Liver (tissue), 9 donors: ENCODE results near the gene MKS1. TPM values are rescaled to one million over a fixed set of nuclear protein-coding genes. Genes with fewer than 3 reads are reported as not detected.

ENCODE experiments used
- DNase-seq: peaks from one replicate; pipeline ENCODE4 v3.0.0-alpha.2; 2017; ENCODE audit warnings: low spot score
- H3K27ac ChIP-seq, 2 donors: one replicate each; pipeline ENCODE4 v1.7.0; 2013; ENCODE audit warnings: inconsistent platforms in 2 of 2, low read length in 2 of 2, control low read depth in 1 of 2, low read depth in 1 of 2, mild to moderate bottlenecking in 1 of 2
- H3K27me3 ChIP-seq, 4 donors: one replicate each; pipeline versions ENCODE4 v1.6.1 to v1.7.0; 2013; ENCODE audit warnings: low read length in 3 of 4, inconsistent platforms in 1 of 4, mild to moderate bottlenecking in 1 of 4, moderate library complexity in 1 of 4; ENCODE audit not compliant: control insufficient read depth in 4 of 4, insufficient read depth in 4 of 4
- H3K36me3 ChIP-seq, 4 donors: one replicate each; pipeline versions ENCODE4 v1.6.1 to v1.7.0; 2013; ENCODE audit warnings: low read length in 3 of 4, mild to moderate bottlenecking in 3 of 4, low read depth in 1 of 4, moderate library complexity in 1 of 4; ENCODE audit not compliant: control insufficient read depth in 4 of 4, insufficient read depth in 3 of 4
- H3K4me1 ChIP-seq, 4 donors: one replicate each; pipeline versions ENCODE4 v1.6.1 to v1.7.0; 2013; ENCODE audit warnings: low read length in 3 of 4, mild to moderate bottlenecking in 3 of 4, moderate library complexity in 1 of 4; ENCODE audit not compliant: control insufficient read depth in 4 of 4, insufficient read depth in 4 of 4
- H3K4me3 ChIP-seq, 3 donors: one replicate each; pipeline versions ENCODE4 v1.6.1 to v1.7.0; 2013; ENCODE audit warnings: low read length in 3 of 3, control low read depth in 1 of 3, low read depth in 1 of 3, mild to moderate bottlenecking in 1 of 3
- H3K9ac ChIP-seq, 2 donors: one replicate each; pipeline ENCODE4 v1.7.0; 2013; ENCODE audit warnings: low read length in 2 of 2, mild to moderate bottlenecking in 2 of 2, moderate library complexity in 2 of 2, control low read depth in 1 of 2, low read depth in 1 of 2
- H3K9me3 ChIP-seq, 4 donors: one replicate each; pipeline versions ENCODE4 v1.6.1 to v1.7.0; 2013; ENCODE audit warnings: low read length in 3 of 4; ENCODE audit not compliant: control insufficient read depth in 4 of 4
- ATF3 ChIP-seq: IDR thresholded peaks from 2 replicates; pipeline ENCODE4 v1.6.1; 2016; ENCODE audit warnings: antibody characterized with exemption
- EGR1 ChIP-seq, 2 donors: IDR thresholded peaks; 2 replicates each; pipeline ENCODE4 v1.6.1; 2016 to 2018; ENCODE audit warnings: antibody characterized with exemption in 2 of 2, low read depth in 2 of 2
- FOXA1 ChIP-seq: IDR thresholded peaks from 2 replicates; pipeline ENCODE4 v1.6.1; 2016; ENCODE audit warnings: antibody characterized with exemption
- FOXA2 ChIP-seq: IDR thresholded peaks from 2 replicates; pipeline ENCODE4 v1.6.1; 2016; ENCODE audit warnings: antibody characterized with exemption
- GABPA ChIP-seq, 2 donors: IDR thresholded peaks in 1 of 2; conservative IDR thresholded peaks in 1 of 2; 2 replicates each; pipeline ENCODE4 v1.6.1; 2016; ENCODE audit warnings: antibody characterized with exemption in 2 of 2, mild to moderate bottlenecking in 1 of 2, moderate library complexity in 1 of 2
- HNF4A ChIP-seq, 2 donors: conservative IDR thresholded peaks; 2 replicates each; pipeline ENCODE4 v1.6.1; 2016; ENCODE audit warnings: antibody characterized with exemption in 2 of 2, mild to moderate bottlenecking in 2 of 2
- HNF4G ChIP-seq: IDR thresholded peaks from 2 replicates; pipeline ENCODE4 v1.6.1; 2016; ENCODE audit warnings: antibody characterized with exemption
- JUND ChIP-seq, 2 donors: IDR thresholded peaks; 2 replicates each; pipeline ENCODE4 v1.6.1; 2016; ENCODE audit warnings: antibody characterized with exemption in 2 of 2
- MAX ChIP-seq: IDR thresholded peaks from 2 replicates; pipeline ENCODE4 v1.6.1; 2016; ENCODE audit warnings: antibody characterized with exemption
- NR2F2 ChIP-seq: IDR thresholded peaks from 2 replicates; pipeline ENCODE4 v1.6.1; 2016; ENCODE audit warnings: antibody characterized with exemption
- RAD21 ChIP-seq, 2 donors: IDR thresholded peaks; 2 replicates each; pipeline ENCODE4 v1.6.1; 2016; ENCODE audit warnings: antibody characterized with exemption in 2 of 2, mild to moderate bottlenecking in 2 of 2
- REST ChIP-seq: IDR thresholded peaks from 2 replicates; pipeline ENCODE4 v1.6.1; 2016; ENCODE audit warnings: antibody characterized with exemption, mild to moderate bottlenecking
- RXRA ChIP-seq, 2 donors: IDR thresholded peaks; 2 replicates each; pipeline ENCODE4 v1.6.1; 2017 to 2018; ENCODE audit warnings: antibody characterized with exemption in 2 of 2, mild to moderate bottlenecking in 1 of 2
- SP1 ChIP-seq: IDR thresholded peaks from 2 replicates; pipeline ENCODE4 v1.6.1; 2018; ENCODE audit warnings: antibody characterized with exemption, mild to moderate bottlenecking
- TAF1 ChIP-seq: conservative IDR thresholded peaks from 2 replicates; pipeline ENCODE4 v1.6.1; 2016; ENCODE audit warnings: antibody characterized with exemption, mild to moderate bottlenecking
- YY1 ChIP-seq: IDR thresholded peaks from 2 replicates; pipeline ENCODE4 v1.6.1; 2016; ENCODE audit warnings: antibody characterized with exemption, mild to moderate bottlenecking
- ZBTB33 ChIP-seq: IDR thresholded peaks from 2 replicates; pipeline ENCODE4 v1.6.1; 2016; ENCODE audit warnings: antibody characterized with exemption
- WGBS: extraction: QIAGEN DNeasy Blood & Tissue Kit; methylation state at CpG from one replicate; pipeline ENCODE4 v1.1.7; 2013; 5-methylcytosine and 5-hydroxymethylcytosine counted together
- polyA plus RNA-seq, 2 donors: library from polyadenylated mRNA; stranded (reverse) in 1 of 2; unstranded in 1 of 2; fragments of 200-250 nt in 1 of 2; fragments of >200 nt in 1 of 2; fragmentation: Nextera tagmentation in 1 of 2; extraction: Ambion mirVana in 1 of 2; gene quantifications; one replicate each; pipeline versions ENCODE4 v1.2.1 to v1.2.3, GENCODE V29; 2013 to 2015
- total RNA-seq, 2 donors: library from RNA; depleted of rRNA; stranded (reverse); fragments of >200 nt; gene quantifications; one replicate each; pipeline ENCODE4 v1.2.3, GENCODE V29; 2014
- donor health status: healthy.
- donor health status: healthy.
- donor health status: healthy.
- donor health status: healthy.
- donor health status: healthy.

The MKS1 gene
- total and polyA plus RNA-seq, 4 donors = 4.4 to 7.9 (median 5.1) TPM

DNA sequence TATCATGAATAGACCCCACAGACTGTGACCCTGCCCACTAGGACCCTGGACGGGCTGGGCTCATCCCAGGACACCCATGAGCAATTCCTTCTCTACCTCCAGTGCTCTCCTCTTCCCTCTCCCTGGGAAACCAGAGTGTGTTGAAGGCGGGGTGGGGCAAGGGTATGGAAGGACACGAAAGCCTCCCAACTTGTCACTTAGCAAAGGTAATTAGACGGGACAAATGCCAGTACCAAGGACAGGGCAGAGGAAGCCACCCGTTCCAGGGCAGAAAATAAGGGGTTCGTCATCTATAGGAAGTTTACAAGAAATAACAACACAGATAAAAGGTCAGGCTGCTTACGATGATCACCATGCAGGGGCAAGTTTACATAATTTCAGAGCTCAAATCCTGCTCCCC is 31.4 kb downstream of the MKS1 start:
- TF ChIP-seq ATF3 = no peak
- no peak for TF ChIP-seq SP1
- no peak for DNase-seq
- H3K4me1 ChIP-seq = no peaks in the 10 kb centered on the region
- no peaks in the 10 kb centered on the region for H3K9me3 ChIP-seq
- H3K27ac ChIP-seq = no peak overlapping the region
- H3K9ac ChIP-seq = no peak overlapping the region
- WGBS = 44% methylated on average over 7 of the region's 7 CpGs
- H3K4me3 ChIP-seq = no peak overlapping the region
- H3K27me3 ChIP-seq = peaks cover 0 to 5% (median 0%) of the 10 kb centered on the region in 4 donors
- no peaks in the 10 kb centered on the region for H3K36me3 ChIP-seq

GRCh38 chr17:58187063-58187462 is 32.0 kb downstream of the MKS1 start:
- H3K27me3 ChIP-seq = peaks cover 0 to 5% (median 0%) of the 10 kb centered on the region in 4 donors

More at GRCh38 chr17:58187063-58187462, 32.0 kb downstream of the MKS1 start:
- H3K9me3 ChIP-seq = no peaks in the 10 kb centered on the region
- DNase-seq = no peak
- TF ChIP-seq NR2F2 (no peak), FOXA1 (no peak), EGR1 (IDR thresholded peaks at IDR 0.05; ENCODE audit: low read depth in 2 of 2) (no peak), TAF1 (no peak), SP1 (no peak), FOXA2 (no peak), MAX (no peak), RAD21 (IDR thresholded peaks at IDR 0.05) (no peak), HNF4A (conservative IDR thresholded peaks at IDR 0.05) (no peak), GABPA (IDR thresholded peaks at IDR 0.05 in 1 of 2, conservative IDR thresholded peaks at IDR 0.05 in 1 of 2) (no peak), HNF4G (no peak), YY1 (no peak), ATF3 (no peak), JUND (IDR thresholded peaks at IDR 0.05) (no peak), ZBTB33 (no peak), REST (no peak), RXRA (IDR thresholded peaks at IDR 0.05) (no peak)
- H3K36me3 ChIP-seq = no peaks in the 10 kb centered on the region
- WGBS = 89% methylated on average over 6 of the region's 6 CpGs
- H3K27ac ChIP-seq = no peak overlapping the region
- no peaks in the 10 kb centered on the region for H3K4me1 ChIP-seq
- no peak overlapping the region for H3K4me3 ChIP-seq
- H3K9ac ChIP-seq = no peak overlapping the region
